Measurements from ENCODE around the gene NEURL1.

- no peak for TF ChIP-seq CTCF (IDR thresholded peaks at IDR 0.05; ENCODE audit: poor library complexity)
- no peak for TF ChIP-seq EZH2 (IDR thresholded peaks at IDR 0.05; ENCODE audit: borderline replicate concordance)
- no peak for TF ChIP-seq EZH2phosphoT487 (IDR thresholded peaks at IDR 0.05; ENCODE audit: low read depth, severe bottlenecking, unreplicated experiment)
Observed at GRCh38 chr10:103620352-103620740, 126.8 kb downstream of the NEURL1 start.

Measured in hepatocyte (in vitro differentiated cells).